IMR-90 (cell line): ENCODE results near the gene CXCL17. TPM values are rescaled to one million over a fixed set of nuclear protein-coding genes. Genes with fewer than 3 reads are reported as not detected.

Experiments used
- ATAC-seq: fragments of 200-7000 bp; cut with Tn5 transposase; 2 replicates; pipeline ENCODE4 v1.9.1; 2020; ENCODE audit warnings: low read depth, mild to moderate bottlenecking, moderate library complexity
- BruUV-seq: library from RNA; stranded (reverse); fragments of 400-500 nt; replicated peaks from 2 replicates; lab custom pipeline; 2021; lab: Mats Ljungman, UMichigan
- CTCF ChIA-PET: fragments of 300-600 bp; formaldehyde crosslinking; extraction: SDS; loops from one replicate; lab custom pipeline; 2021; ENCODE audit warnings: antibody characterized with exemption; lab: Yijun Ruan, JAX
- POLR2A ChIA-PET: fragments of 300-600 bp; sonication (Branson Sonifier 250); formaldehyde crosslinking; loops from one replicate; lab custom pipeline; 2022; ENCODE audit warnings: antibody characterized with exemption; ENCODE audit not compliant: unreplicated experiment; lab: Charles Lee
- DNase-seq: peaks from one replicate; pipeline ENCODE4 v3.0.0; 2013
- H2AFZ ChIP-seq: replicated peaks from 2 replicates; pipeline ENCODE3; 2013; ENCODE audit warnings: low read length, mild to moderate bottlenecking; ENCODE audit not compliant: poor library complexity
- H2AK5ac ChIP-seq: 2 replicates; pipeline ENCODE4 v1.6.1; 2013; ENCODE audit warnings: low read depth, low read length, inconsistent platforms
- H2AK9ac ChIP-seq: replicated peaks from 2 replicates; pipeline ENCODE3; 2013; ENCODE audit warnings: mild to moderate bottlenecking, low read depth, low read length, moderate library complexity; ENCODE audit not compliant: poor library complexity
- H2BK120ac ChIP-seq: 2 replicates; pipeline ENCODE4 v1.6.1; 2013; ENCODE audit warnings: low read depth, low read length, inconsistent platforms
- H2BK15ac ChIP-seq: 3 replicates; pipeline ENCODE4 v1.6.1; 2013; ENCODE audit warnings: low read depth, low read length, inconsistent platforms
- H2BK20ac ChIP-seq: 2 replicates; pipeline ENCODE4 v1.6.1; 2013; ENCODE audit warnings: low read depth, mild to moderate bottlenecking, inconsistent platforms, low read length, moderate library complexity
- H2BK5ac ChIP-seq: 2 replicates; pipeline ENCODE4 v1.6.1; 2013; ENCODE audit warnings: mild to moderate bottlenecking, low read depth, low read length, inconsistent platforms; ENCODE audit not compliant: poor library complexity, severe bottlenecking
- H3K14ac ChIP-seq: replicated peaks from 2 replicates; pipeline ENCODE4 v1.6.1; 2013; ENCODE audit warnings: low read depth, low read length, inconsistent platforms
- H3K18ac ChIP-seq: 2 replicates; pipeline ENCODE4 v1.6.1; 2013; ENCODE audit warnings: low read depth, low read length, control low read depth
- H3K23ac ChIP-seq: 2 replicates; pipeline ENCODE4 v1.6.1; 2013; ENCODE audit warnings: low read depth, low read length, inconsistent platforms
- H3K27ac ChIP-seq: 2 replicates; pipeline ENCODE4 v1.5.1; 2013; ENCODE audit warnings: mild to moderate bottlenecking, control low read depth, low read length; ENCODE audit not compliant: insufficient read depth
- H3K27me3 ChIP-seq: 2 replicates; pipeline ENCODE4 v1.6.1; 2013; ENCODE audit warnings: low read length; ENCODE audit not compliant: control insufficient read depth, insufficient read depth
- H3K36me3 ChIP-seq: 2 replicates; pipeline ENCODE4 v1.6.1; 2013; ENCODE audit warnings: low read length, mixed read lengths; ENCODE audit not compliant: control insufficient read depth, insufficient read depth
- H3K4ac ChIP-seq: 2 replicates; pipeline ENCODE4 v1.6.1; 2013; ENCODE audit warnings: low read depth, low read length, inconsistent platforms
- H3K4me1 ChIP-seq: 2 replicates; pipeline ENCODE4 v1.6.1; 2013; ENCODE audit warnings: low read length, mixed read lengths; ENCODE audit not compliant: control insufficient read depth, insufficient read depth
- H3K4me2 ChIP-seq: 2 replicates; pipeline ENCODE4 v1.6.1; 2013; ENCODE audit warnings: low read depth, mild to moderate bottlenecking, control low read depth, low read length, moderate library complexity
- H3K4me3 ChIP-seq: 2 replicates; pipeline ENCODE4 v1.5.1; 2013; ENCODE audit warnings: low read depth, mild to moderate bottlenecking, control low read depth, low read length, moderate library complexity; ENCODE audit not compliant: insufficient read depth
- H3K56ac ChIP-seq: 2 replicates; pipeline ENCODE4 v1.6.1; 2013; ENCODE audit warnings: low read length, inconsistent platforms; ENCODE audit not compliant: insufficient read depth; ENCODE audit errors: extremely low read depth
- H3K79me1 ChIP-seq, 2 experiments: 2 replicates each; pipeline ENCODE4 v1.6.1; 2013; ENCODE audit warnings: low read length in 2 of 2, inconsistent platforms in 1 of 2, low read depth in 1 of 2
- H3K9ac ChIP-seq: 2 replicates; pipeline ENCODE4 v1.6.1; 2013; ENCODE audit warnings: low read depth, low read length, control low read depth
- H3K9me1 ChIP-seq: 2 replicates; pipeline ENCODE4 v1.6.1; 2013; ENCODE audit warnings: low read length, inconsistent platforms; ENCODE audit not compliant: insufficient read depth
- H3K9me3 ChIP-seq: 2 replicates; pipeline ENCODE4 v1.6.1; 2013; ENCODE audit warnings: low read length; ENCODE audit not compliant: control insufficient read depth, insufficient read depth
- H4K20me1 ChIP-seq: 2 replicates; pipeline ENCODE4 v1.6.1; 2013; ENCODE audit warnings: low read length, inconsistent platforms; ENCODE audit not compliant: insufficient read depth
- H4K5ac ChIP-seq: 2 replicates; pipeline ENCODE4 v1.6.1; 2013; ENCODE audit warnings: mild to moderate bottlenecking, low read depth, low read length, control low read depth
- H4K8ac ChIP-seq, 2 experiments: 2 replicates each; pipeline ENCODE4 v1.6.1; 2013; ENCODE audit warnings: low read depth in 2 of 2, low read length in 2 of 2, control low read depth in 1 of 2, inconsistent platforms in 1 of 2
- H4K91ac ChIP-seq: 2 replicates; pipeline ENCODE4 v1.6.1; 2013; ENCODE audit warnings: low read depth, low read length, inconsistent platforms; ENCODE audit not compliant: insufficient read depth
- BHLHE40 ChIP-seq: fragments of 150-350 bp; IDR thresholded peaks from 2 replicates; pipeline ENCODE4 v1.6.1; 2016; ENCODE audit warnings: mild to moderate bottlenecking, low read depth, low read length
- CEBPB ChIP-seq: IDR thresholded peaks from 2 replicates; pipeline ENCODE4 v1.6.1; 2012; ENCODE audit warnings: low read depth, low read length, improper control_type of control experiment
- CHD1 ChIP-seq: IDR thresholded peaks from 2 replicates; pipeline ENCODE4 v1.6.1; 2012; ENCODE audit warnings: low read depth, low read length, improper control_type of control experiment
- FOS ChIP-seq: fragments of 150-350 bp; IDR thresholded peaks from 2 replicates; pipeline ENCODE4 v1.6.1; 2016; ENCODE audit warnings: low read depth, low read length
- MAFK ChIP-seq: IDR thresholded peaks from 2 replicates; pipeline ENCODE4 v1.6.1; 2012; ENCODE audit warnings: low read depth, low read length, improper control_type of control experiment
- MAZ ChIP-seq: IDR thresholded peaks from 2 replicates; pipeline ENCODE4 v1.6.1; 2012; ENCODE audit warnings: low read depth, mild to moderate bottlenecking, low read length, improper control_type of control experiment, moderate library complexity, borderline replicate concordance
- MXI1 ChIP-seq: IDR thresholded peaks from 2 replicates; pipeline ENCODE4 v1.6.1; 2012; ENCODE audit warnings: low read depth, mild to moderate bottlenecking, low read length, moderate library complexity, borderline replicate concordance
- NFE2L2 ChIP-seq: fragments of 150-350 bp; IDR thresholded peaks from 2 replicates; pipeline ENCODE4 v1.6.1; 2016; ENCODE audit warnings: low read depth, mild to moderate bottlenecking, low read length
- POLR2A ChIP-seq: IDR thresholded peaks from 2 replicates; pipeline ENCODE4 v1.6.1; 2012; ENCODE audit warnings: mild to moderate bottlenecking, low read depth, low read length
- RAD21 ChIP-seq: IDR thresholded peaks from 2 replicates; pipeline ENCODE4 v1.6.1; 2012; ENCODE audit warnings: low read length, improper control_type of control experiment
- RCOR1 ChIP-seq: IDR thresholded peaks from 2 replicates; pipeline ENCODE4 v1.6.1; 2012; ENCODE audit warnings: mild to moderate bottlenecking, low read length, improper control_type of control experiment; ENCODE audit not compliant: insufficient replicate concordance
- RFX5 ChIP-seq: IDR thresholded peaks from 2 replicates; pipeline ENCODE4 v1.8.0; 2012; ENCODE audit warnings: low read depth, mild to moderate bottlenecking, low read length, moderate library complexity
- SMC3 ChIP-seq: fragments of 150-350 bp; IDR thresholded peaks from 2 replicates; pipeline ENCODE4 v1.6.1; 2016; ENCODE audit warnings: low read depth, mild to moderate bottlenecking, antibody characterized with exemption, low read length, moderate library complexity
- USF2 ChIP-seq: fragments of 150-350 bp; IDR thresholded peaks from 2 replicates; pipeline ENCODE4 v1.6.1; 2017; ENCODE audit warnings: mild to moderate bottlenecking, antibody characterized with exemption, low read length, low read depth
- WGBS, 2 experiments: methylation state at CpG; one replicate each; pipeline versions ENCODE4 v1.1.5 to v1.1.7; 2013; ENCODE audit warnings: missing lambda C conversion rate in 2 of 2; ENCODE audit not compliant: insufficient read length in 1 of 2; ENCODE audit errors: extremely low coverage in 2 of 2; 5-methylcytosine and 5-hydroxymethylcytosine counted together
- dilution Hi-C: fragments of 300-500 bp; cut with HindIII; formaldehyde crosslinking; loops from one replicate; pipeline ENCODE4 v1.14.3; 2018; ENCODE audit warnings: low sequenced_read_pairs; ENCODE audit not compliant: unreplicated experiment
- in situ Hi-C: fragments of 300-500 bp; cut with MboI; formaldehyde crosslinking; loops from 3 replicates; pipeline ENCODE4 v1.14.3; 2019; ENCODE audit warnings: low sequenced_read_pairs, inconsistent platforms, mixed read lengths
- intact Hi-C: fragments of 100-400 bp; cut with micrococcal nuclease; formaldehyde crosslinking; loops from 2 replicates; pipeline ENCODE4 v1.10.0; 2022
- polyA plus RNA-seq, 3 experiments: library from polyadenylated mRNA; depleted of rRNA; stranded (reverse); fragments of >200 nt; gene quantifications; 2 replicates each; pipeline ENCODE4 v1.2.3, GENCODE V29; 2012; ENCODE audit warnings: low replicate concordance in 1 of 3
- total RNA-seq: library from RNA; depleted of rRNA; stranded (reverse); fragments of >200 nt; gene quantifications from 2 replicates; pipeline ENCODE4 v1.2.3, GENCODE V29; 2012
- TF ChIP-seq, protein P1 (sequence below): fragments of 150-350 bp; IDR thresholded peaks from 2 replicates; pipeline ENCODE4 v1.6.1; 2016; ENCODE audit warnings: low read depth, mild to moderate bottlenecking, low read length, moderate library complexity, borderline replicate concordance
- TF ChIP-seq, protein P2 (sequence below): conservative IDR thresholded peaks from 2 replicates; pipeline ENCODE4 v1.5.1; 2012; ENCODE audit warnings: mild to moderate bottlenecking, low read depth, low read length, improper control_type of control experiment

Gene CXCL17
- total and polyA plus RNA-seq, 2 of the 4 experiments (the other 2 are of a cell fraction) = not detected

DNA sequence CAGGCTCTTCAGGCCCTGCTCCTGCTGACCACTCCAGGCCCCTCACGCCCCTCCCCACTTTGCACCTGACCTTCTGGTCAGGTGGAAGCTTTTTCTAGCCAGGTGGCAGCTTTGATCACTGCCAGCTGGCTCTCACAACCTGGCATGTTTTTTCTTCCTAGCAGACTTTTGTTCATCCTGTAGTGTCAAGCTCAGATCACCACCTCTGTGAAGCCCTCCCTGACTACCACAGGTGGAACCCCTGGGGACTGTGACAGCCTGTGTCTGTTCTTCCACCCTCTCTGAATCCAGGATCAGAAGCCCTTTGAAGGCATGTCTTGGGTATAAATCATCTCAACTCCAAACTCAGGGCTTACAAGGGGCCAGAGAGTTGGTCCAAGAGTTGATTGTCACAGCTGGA lies 42.3 kb downstream of the CXCL17 start:
- TF ChIP-seq MAFK (no peak), POLR2A (no peak), RCOR1 (no peak), MXI1 (no peak), CEBPB (no peak), USF2 (no peak), CHD1 (no peak), RFX5 (no peak), SMC3 (no peak), MAZ (no peak), RAD21 (no peak), BHLHE40 (no peak), NFE2L2 (no peak), FOS (no peak)
- TF ChIP-seq, protein P1, sequence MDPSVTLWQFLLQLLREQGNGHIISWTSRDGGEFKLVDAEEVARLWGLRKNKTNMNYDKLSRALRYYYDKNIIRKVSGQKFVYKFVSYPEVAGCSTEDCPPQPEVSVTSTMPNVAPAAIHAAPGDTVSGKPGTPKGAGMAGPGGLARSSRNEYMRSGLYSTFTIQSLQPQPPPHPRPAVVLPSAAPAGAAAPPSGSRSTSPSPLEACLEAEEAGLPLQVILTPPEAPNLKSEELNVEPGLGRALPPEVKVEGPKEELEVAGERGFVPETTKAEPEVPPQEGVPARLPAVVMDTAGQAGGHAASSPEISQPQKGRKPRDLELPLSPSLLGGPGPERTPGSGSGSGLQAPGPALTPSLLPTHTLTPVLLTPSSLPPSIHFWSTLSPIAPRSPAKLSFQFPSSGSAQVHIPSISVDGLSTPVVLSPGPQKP = no peak
- TF ChIP-seq, protein P2, sequence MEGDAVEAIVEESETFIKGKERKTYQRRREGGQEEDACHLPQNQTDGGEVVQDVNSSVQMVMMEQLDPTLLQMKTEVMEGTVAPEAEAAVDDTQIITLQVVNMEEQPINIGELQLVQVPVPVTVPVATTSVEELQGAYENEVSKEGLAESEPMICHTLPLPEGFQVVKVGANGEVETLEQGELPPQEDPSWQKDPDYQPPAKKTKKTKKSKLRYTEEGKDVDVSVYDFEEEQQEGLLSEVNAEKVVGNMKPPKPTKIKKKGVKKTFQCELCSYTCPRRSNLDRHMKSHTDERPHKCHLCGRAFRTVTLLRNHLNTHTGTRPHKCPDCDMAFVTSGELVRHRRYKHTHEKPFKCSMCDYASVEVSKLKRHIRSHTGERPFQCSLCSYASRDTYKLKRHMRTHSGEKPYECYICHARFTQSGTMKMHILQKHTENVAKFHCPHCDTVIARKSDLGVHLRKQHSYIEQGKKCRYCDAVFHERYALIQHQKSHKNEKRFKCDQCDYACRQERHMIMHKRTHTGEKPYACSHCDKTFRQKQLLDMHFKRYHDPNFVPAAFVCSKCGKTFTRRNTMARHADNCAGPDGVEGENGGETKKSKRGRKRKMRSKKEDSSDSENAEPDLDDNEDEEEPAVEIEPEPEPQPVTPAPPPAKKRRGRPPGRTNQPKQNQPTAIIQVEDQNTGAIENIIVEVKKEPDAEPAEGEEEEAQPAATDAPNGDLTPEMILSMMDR = no peak
- Histone ChIP-seq H2BK5ac (no peak overlapping the region), H3K56ac (no peak overlapping the region), H2AFZ (no peak overlapping the region), H3K23ac (no peak overlapping the region), H3K27me3 (no peaks in the 10 kb centered on the region), H3K4me1 (peaks cover 7% of the 10 kb centered on the region; the same call in 1 of the 2 replicates), H4K5ac (no peak overlapping the region), H2BK20ac (no peak overlapping the region), H3K9ac (no peak overlapping the region), H2BK120ac (no peak overlapping the region), H3K27ac (no peak overlapping the region), H3K9me1 (peaks cover 19% of the 10 kb centered on the region), H4K20me1 (no peaks in the 10 kb centered on the region; the same call in 1 of the 2 replicates), H3K4ac (no peak overlapping the region), H3K79me1 (peaks cover 0 to 37% of the 10 kb centered on the region in 2 experiments; a peak in 2 of 4 replicates), H3K36me3 (no peaks in the 10 kb centered on the region), H4K8ac (no peak overlapping the region), H2BK15ac (no peak overlapping the region), H2AK5ac (no peak overlapping the region), H3K4me3 (no peak overlapping the region), H4K91ac (no peak overlapping the region), H3K14ac (no peak overlapping the region), H3K9me3 (no peaks in the 10 kb centered on the region), H3K18ac (no peak overlapping the region), H2AK9ac (no peak overlapping the region), H3K4me2 (no peak overlapping the region)
- intact Hi-C loops = loop anchor here (10.0 kb wide), 1 partner anchor 266 kb away; the partner anchor contains the start of gene POU2F2
- dilution Hi-C loops = no loop called here
- WGBS, 2 experiments = 71% methylated on average over 1 of the region's 1 CpG; no CpG with 5 or more reads in 1 of the 2 experiments
- BruUV-seq = no TSS peak
- POLR2A ChIA-PET = no interaction called here
- no peak for DNase-seq
- in situ Hi-C loops = no loop called here
- CTCF ChIA-PET = interaction anchor here (0.6 to 0.8 kb wide), 2 partner anchors 24 to 290 kb away, joined by 3 to 4 read pairs; no protein-coding TSS in a partner anchor
- ATAC-seq = no peak
